Caco-2 (cell line): ENCODE results near the gene SHANK3. TPM values are rescaled to one million over a fixed set of nuclear protein-coding genes. Genes with fewer than 3 reads are reported as not detected.

Experiments used
- BruUV-seq: library from RNA; stranded (reverse); fragments of 400-500 nt; replicated peaks from 2 replicates; lab custom pipeline; 2021; lab: Mats Ljungman, UMichigan
- CTCF ChIA-PET: fragments of 300-600 bp; sonication (Branson Sonifier 250); formaldehyde crosslinking; loops from one replicate; lab custom pipeline; 2022; ENCODE audit warnings: antibody characterized with exemption; lab: Charles Lee
- POLR2A ChIA-PET: fragments of 300-600 bp; sonication (Branson Sonifier 250); formaldehyde crosslinking; loops from one replicate; lab custom pipeline; 2022; ENCODE audit warnings: antibody characterized with exemption; lab: Charles Lee
- DNase-seq, 2 experiments: peaks; one replicate each; pipeline versions ENCODE4 v3.0.0 to v3.0.0-alpha.2; 2020 to 2022
- H3K27me3 ChIP-seq: replicated peaks from 2 replicates; pipeline ENCODE4 v1.6.0; 2011; ENCODE audit warnings: low read length; ENCODE audit not compliant: control insufficient read depth, insufficient read depth
- H3K36me3 ChIP-seq: 2 replicates; pipeline ENCODE4 v1.5.1; 2011; ENCODE audit warnings: low read length; ENCODE audit not compliant: control insufficient read depth, insufficient read depth
- H3K4me1 ChIP-seq: fragments of 250-450 bp; sonication (Bioruptor Pico); 2 replicates; pipeline ENCODE4 v1.5.1; 2020; ENCODE audit warnings: mild to moderate bottlenecking
- H3K4me3 ChIP-seq: 2 replicates; pipeline ENCODE4 v1.5.1; 2011; ENCODE audit warnings: low read depth, mild to moderate bottlenecking, control low read depth, low read length
- H3K9me3 ChIP-seq: fragments of 250-450 bp; sonication (Bioruptor Pico); 2 replicates; pipeline ENCODE4 v1.5.1; 2020; ENCODE audit warnings: mild to moderate bottlenecking, moderate library complexity
- H3K27ac Mint-ChIP-seq: one replicate; pipeline ENCODE4 v1.8.0; 2022; ENCODE audit warnings: mixed read lengths; ENCODE audit not compliant: unreplicated experiment
- H3K27me3 Mint-ChIP-seq: one replicate; pipeline ENCODE4 v1.8.0; 2022; ENCODE audit warnings: mixed read lengths; ENCODE audit not compliant: insufficient read depth, unreplicated experiment
- H3K36me3 Mint-ChIP-seq: one replicate; pipeline ENCODE4 v1.8.0; 2022; ENCODE audit warnings: mild to moderate bottlenecking, mixed read lengths; ENCODE audit not compliant: insufficient read depth, unreplicated experiment
- H3K4me1 Mint-ChIP-seq: one replicate; pipeline ENCODE4 v1.8.0; 2022; ENCODE audit warnings: low read depth, mixed read lengths; ENCODE audit not compliant: unreplicated experiment
- H3K4me3 Mint-ChIP-seq: one replicate; pipeline ENCODE4 v1.8.0; 2022; ENCODE audit warnings: mild to moderate bottlenecking, moderate library complexity, mixed read lengths; ENCODE audit not compliant: unreplicated experiment
- H3K9me3 Mint-ChIP-seq: one replicate; pipeline ENCODE4 v1.8.0; 2022; ENCODE audit warnings: mixed read lengths; ENCODE audit not compliant: unreplicated experiment
- CTCF ChIP-seq, 2 experiments: fragments of 200-600 bp in 1 of 2; IDR thresholded peaks; 1 replicate in 1 of 2; 2 replicates in 1 of 2; pipeline versions ENCODE4 v1.5.1 to v1.8.0; 2011 to 2022; ENCODE audit warnings: antibody characterized with exemption in 1 of 2, control low read depth in 1 of 2, inconsistent platforms in 1 of 2, low read depth in 1 of 2, low read length in 1 of 2, mild to moderate bottlenecking in 1 of 2, moderate library complexity in 1 of 2; ENCODE audit not compliant: insufficient read depth in 1 of 2, severe bottlenecking in 1 of 2, unreplicated experiment in 1 of 2
- intact Hi-C: fragments of 100-400 bp; cut with micrococcal nuclease; formaldehyde crosslinking; loops from one replicate; pipeline ENCODE4 v1.10.0; 2022; ENCODE audit not compliant: unreplicated experiment
- total RNA-seq: library from RNA; stranded (reverse); gene quantifications from 2 replicates; pipeline ENCODE4 v1.2.3, GENCODE V29; 2022

SHANK3 gene
- total RNA-seq, 1 experiment from 2014 or later, result 4.3 TPM

- H3K4me3 Mint-ChIP-seq, result no peak overlapping the region
- no peaks in the 10 kb centered on the region for H3K36me3 Mint-ChIP-seq
- no peak for DNase-seq
- BruUV-seq, result no TSS peak
- no peaks in the 10 kb centered on the region for H3K27me3 ChIP-seq
- peaks cover 4% of the 10 kb centered on the region; the same call in 1 of the 2 replicates for H3K4me1 ChIP-seq
- H3K9me3 Mint-ChIP-seq, result no peaks in the 10 kb centered on the region
- no peaks in the 10 kb centered on the region for H3K4me1 Mint-ChIP-seq
- ChIA-PET POLR2A (no interaction called here), CTCF (interaction anchor here (0.6 kb wide), 1 partner anchor 396 kb away, joined by 6 read pairs; no protein-coding TSS in a partner anchor)
- H3K27me3 Mint-ChIP-seq, result no peaks in the 10 kb centered on the region
- H3K9me3 ChIP-seq, result no peaks in the 10 kb centered on the region
- H3K36me3 ChIP-seq, result no peaks in the 10 kb centered on the region; the same call in 1 of the 2 replicates
- no peak overlapping the region for H3K27ac Mint-ChIP-seq
- H3K4me3 ChIP-seq, result no peak overlapping the region
- intact Hi-C loops, result no loop called here
- TF ChIP-seq CTCF (IDR thresholded peaks at IDR 0.05; ENCODE audit: insufficient read depth in 1 of 2, low read depth in 1 of 2, low read length in 1 of 2, severe bottlenecking in 1 of 2, unreplicated experiment in 1 of 2), result no peak
Observed at GRCh38 chr22:50702261-50702671, 29.6 kb downstream of the SHANK3 start.

GRCh38 chr22:50702821-50703725 is 30.4 kb downstream of the SHANK3 start:
- Histone ChIP-seq H3K27me3 (no peaks in the 10 kb centered on the region), H3K9me3 (no peaks in the 10 kb centered on the region), H3K4me3 (no peak overlapping the region), H3K36me3 (no peaks in the 10 kb centered on the region; the same call in 1 of the 2 replicates), H3K4me1 (peaks cover 4% of the 10 kb centered on the region; the same call in 1 of the 2 replicates)
- Mint-ChIP-seq H3K27me3 (no peaks in the 10 kb centered on the region), H3K4me3 (no peak overlapping the region), H3K4me1 (no peaks in the 10 kb centered on the region), H3K9me3 (no peaks in the 10 kb centered on the region), H3K36me3 (peaks cover 1% of the 10 kb centered on the region), H3K27ac (no peak overlapping the region)
- CTCF ChIA-PET, result no interaction called here
- BruUV-seq, result no TSS peak
- no peak for TF ChIP-seq CTCF (IDR thresholded peaks at IDR 0.05; ENCODE audit: insufficient read depth in 1 of 2, low read depth in 1 of 2, low read length in 1 of 2, severe bottlenecking in 1 of 2, unreplicated experiment in 1 of 2)
- no peak for DNase-seq
- intact Hi-C loops, result no loop called here
- POLR2A ChIA-PET, result no interaction called here

GRCh38 chr22:50703726-50704509 is 31.3 kb downstream of the SHANK3 start:
- peaks cover 6% of the 10 kb centered on the region for H3K36me3 Mint-ChIP-seq
- intact Hi-C loops, result no loop called here

More at GRCh38 chr22:50703726-50704509, 31.3 kb downstream of the SHANK3 start:
- Histone ChIP-seq H3K4me3 (no peak overlapping the region), H3K9me3 (no peaks in the 10 kb centered on the region), H3K4me1 (peaks cover 4% of the 10 kb centered on the region; the same call in 1 of the 2 replicates), H3K36me3 (no peaks in the 10 kb centered on the region; the same call in 1 of the 2 replicates), H3K27me3 (no peaks in the 10 kb centered on the region)
- H3K4me1 Mint-ChIP-seq, result no peaks in the 10 kb centered on the region
- BruUV-seq, result no TSS peak
- H3K9me3 Mint-ChIP-seq, result no peaks in the 10 kb centered on the region
- TF ChIP-seq CTCF (IDR thresholded peaks at IDR 0.05; ENCODE audit: insufficient read depth in 1 of 2, low read depth in 1 of 2, low read length in 1 of 2, severe bottlenecking in 1 of 2, unreplicated experiment in 1 of 2), result no peak
- ChIA-PET POLR2A (interaction anchor here (0.5 kb wide), 1 partner anchor 28 kb away, joined by 3 read pairs; no protein-coding TSS in a partner anchor), CTCF (no interaction called here)
- no peak overlapping the region for H3K27ac Mint-ChIP-seq
- no peaks in the 10 kb centered on the region for H3K27me3 Mint-ChIP-seq
- DNase-seq, result no peak
- H3K4me3 Mint-ChIP-seq, result no peak overlapping the region
